K562 (cell line): ENCODE measurements around the gene DDHD1. TPM values are rescaled to one million over a fixed set of nuclear protein-coding genes. Genes with fewer than 3 reads are reported as not detected.

ENCODE experiments used
- ATAC-seq: fragments of 200-7000 bp; cut with Tn5 transposase; 3 replicates; pipeline ENCODE4 v1.9.1; 2020; ENCODE audit warnings: moderate library complexity
- BruUV-seq: library from RNA; stranded (reverse); fragments of 400-500 nt; replicated peaks from 2 replicates; lab custom pipeline; 2021; lab: Mats Ljungman, UMichigan
- CTCF ChIA-PET: fragments of 300-600 bp; formaldehyde crosslinking; extraction: SDS; loops from one replicate; lab custom pipeline; 2021; ENCODE audit warnings: low intra/inter-chr PET ratio; lab: Yijun Ruan, JAX
- POLR2A ChIA-PET: fragments of 300-600, 350-650 bp; sonication (Branson Sonifier 250); formaldehyde crosslinking; extraction: SDS; loops from one replicate; lab custom pipeline; 2021; ENCODE audit warnings: antibody characterized with exemption, inconsistent platforms; lab: Yijun Ruan, JAX
- DNase-seq, 4 experiments: peaks; one replicate each; pipeline versions ENCODE4 v3.0.0 to v3.0.0-alpha.2; 2011 to 2018; ENCODE audit warnings: low spot score in 3 of 4, mixed read lengths in 3 of 4; ENCODE audit errors: extremely low read depth in 1 of 4
- FAIRE-seq: peaks from 2 replicates; lab custom pipeline; 2011; peaks lifted over from hg19 to GRCh38; lab: Jason Lieb, UNC
- H2AFZ ChIP-seq: 2 replicates; pipeline ENCODE4 v1.6.0; 2011; ENCODE audit warnings: low read depth, low read length, control low read depth, inconsistent platforms
- H3K27ac ChIP-seq: fragments of 200-600 bp; 3 replicates; pipeline ENCODE4 v1.8.0; 2011; ENCODE audit warnings: low read depth, mild to moderate bottlenecking, control low read depth, inconsistent platforms, low read length, moderate library complexity, mixed read lengths; ENCODE audit errors: extremely low read depth
- H3K27me3 ChIP-seq, 2 experiments: fragments of 300-600 bp in 1 of 2; 2 replicates in 1 of 2; 3 replicates in 1 of 2; pipeline versions ENCODE4 v1.6.0 to v1.8.0; 2011; ENCODE audit warnings: inconsistent platforms in 2 of 2, low read length in 2 of 2, mild to moderate bottlenecking in 1 of 2, mixed read lengths in 1 of 2, moderate library complexity in 1 of 2; ENCODE audit not compliant: control insufficient read depth in 2 of 2, insufficient read depth in 2 of 2
- H3K36me3 ChIP-seq: fragments of 300-600 bp; 3 replicates; pipeline ENCODE4 v1.8.0; 2011; ENCODE audit warnings: mild to moderate bottlenecking, low read length, inconsistent platforms; ENCODE audit not compliant: control insufficient read depth, insufficient read depth
- H3K4me1 ChIP-seq, 2 experiments: fragments of 200-600 bp in 1 of 2; replicated peaks in 1 of 2; 2 replicates in 1 of 2; 3 replicates in 1 of 2; pipeline versions ENCODE4 v1.5.1 to v1.8.0; 2011; ENCODE audit warnings: inconsistent platforms in 2 of 2, low read length in 2 of 2, mild to moderate bottlenecking in 1 of 2, mixed read lengths in 1 of 2, moderate library complexity in 1 of 2; ENCODE audit not compliant: control insufficient read depth in 2 of 2, insufficient read depth in 2 of 2
- H3K4me2 ChIP-seq: 2 replicates; pipeline ENCODE4 v1.6.1; 2011; ENCODE audit warnings: low read length, control low read depth, inconsistent platforms, mixed read lengths; ENCODE audit not compliant: insufficient read depth
- H3K4me3 ChIP-seq: fragments of 200-600 bp; sonication (generic), shearing (Covaris generic); 2 replicates; pipeline ENCODE4 v1.5.1; 2016; ENCODE audit warnings: control low read depth, inconsistent platforms
- H3K79me2 ChIP-seq: fragments of 200-600 bp; 3 replicates; pipeline ENCODE4 v1.8.0; 2011; ENCODE audit warnings: low read length, inconsistent platforms; ENCODE audit not compliant: control insufficient read depth, insufficient read depth
- H3K9ac ChIP-seq, 2 experiments: 2 replicates each; pipeline versions ENCODE4 v1.6.0 to v1.6.1; 2011; ENCODE audit warnings: low read depth in 2 of 2, low read length in 2 of 2, control low read depth in 1 of 2, inconsistent platforms in 1 of 2, mild to moderate bottlenecking in 1 of 2, mixed read lengths in 1 of 2; ENCODE audit not compliant: insufficient read depth in 1 of 2
- H3K9me1 ChIP-seq: one replicate; pipeline ENCODE4 v1.6.0; 2011; ENCODE audit warnings: inconsistent platforms, mild to moderate bottlenecking, low read length, moderate library complexity; ENCODE audit not compliant: control insufficient read depth, insufficient read depth
- H3K9me3 ChIP-seq: replicated peaks from 2 replicates; pipeline ENCODE4 v1.5.1; 2011; ENCODE audit warnings: low read depth, low read length, inconsistent platforms; ENCODE audit not compliant: control insufficient read depth, insufficient read depth
- H4K20me1 ChIP-seq: replicated peaks from 2 replicates; pipeline ENCODE4 v1.6.1; 2011; ENCODE audit warnings: low read length, inconsistent platforms, mixed read lengths; ENCODE audit not compliant: control insufficient read depth, insufficient read depth
- ADNP ChIP-seq: fragments of 200-800 bp; sonication (Bioruptor generic); IDR thresholded peaks from 2 replicates; pipeline ENCODE4 v1.6.1; 2016; ENCODE audit warnings: missing genetic modification characterization, missing compliant biosample characterization
- DNMT1 ChIP-seq: fragments of 450-650 bp; IDR thresholded peaks from 2 replicates; pipeline ENCODE4 v1.6.1; 2016; ENCODE audit warnings: antibody characterized with exemption, mild to moderate bottlenecking
- FOXK1 ChIP-seq: sonication (generic); formaldehyde crosslinking; IDR thresholded peaks from 2 replicates; pipeline ENCODE4 v1.8.0; 2022; ENCODE audit warnings: missing genetic modification reagents, mild to moderate bottlenecking, borderline replicate concordance
- HINFP ChIP-seq: fragments of 450-650 bp; conservative IDR thresholded peaks from 2 replicates; pipeline ENCODE4 v1.6.1; 2016; ENCODE audit warnings: missing genetic modification characterization, low read depth, mild to moderate bottlenecking, control low read depth, missing compliant biosample characterization
- MCM2 ChIP-seq: fragments of 450-650 bp; IDR thresholded peaks from 2 replicates; pipeline ENCODE4 v1.6.1; 2017; ENCODE audit warnings: low read depth, mild to moderate bottlenecking
- PHF8 ChIP-seq: fragments of 200-600 bp; sonication (generic); IDR thresholded peaks from 2 replicates; pipeline ENCODE4 v1.6.1; 2012; ENCODE audit warnings: mixed run types, mild to moderate bottlenecking, inconsistent platforms, low read length, moderate library complexity, borderline replicate concordance
- PRDM10 ChIP-seq: fragments of 450-650 bp; IDR thresholded peaks from 2 replicates; pipeline ENCODE4 v1.6.1; 2018; ENCODE audit not compliant: partially characterized antibody
- PURB ChIP-seq: sonication (generic); formaldehyde crosslinking; IDR thresholded peaks from 2 replicates; pipeline ENCODE4 v1.9.0; 2021; ENCODE audit warnings: low read depth, mild to moderate bottlenecking, missing genetic modification reagents
- SMARCE1 ChIP-seq: fragments of 450-650 bp; IDR thresholded peaks from 2 replicates; pipeline ENCODE4 v1.7.1; 2016; ENCODE audit warnings: mild to moderate bottlenecking
- TARDBP ChIP-seq: fragments of 450-650 bp; IDR thresholded peaks from 2 replicates; pipeline ENCODE4 v1.6.1; 2016
- XRCC3 ChIP-seq: fragments of 450-650 bp; IDR thresholded peaks from 2 replicates; pipeline ENCODE4 v1.6.1; 2017; ENCODE audit warnings: mild to moderate bottlenecking, moderate library complexity
- ZBTB2 ChIP-seq: fragments of 450-650 bp; IDR thresholded peaks from 2 replicates; pipeline ENCODE4 v1.6.1; 2016; ENCODE audit warnings: antibody characterized with exemption
- ZNF212 ChIP-seq: fragments of 450-650 bp; formaldehyde crosslinking; IDR thresholded peaks from 2 replicates; pipeline ENCODE4 v1.4.0; 2020; ENCODE audit warnings: mild to moderate bottlenecking
- ZNF785 ChIP-seq: fragments of 250-450 bp; sonication (Bioruptor Pico); IDR thresholded peaks from 2 replicates; pipeline ENCODE4 v1.4.0; 2020; ENCODE audit warnings: mild to moderate bottlenecking
- WGBS: fragments of 100-300 bp; shearing (Covaris generic); methylation state at CpG from one replicate; pipeline ENCODE4 v1.1.6; 2016; ENCODE audit warnings: low coverage, mixed read lengths; ENCODE audit not compliant: insufficient coverage; ENCODE audit errors: missing lambda C conversion rate; 5-methylcytosine and 5-hydroxymethylcytosine counted together
- in situ Hi-C: fragments of 300-500 bp; cut with MboI; formaldehyde crosslinking; loops from 4 replicates; pipeline ENCODE4 v1.15.0; 2018; ENCODE audit warnings: inconsistent platforms, mixed read lengths
- intact Hi-C: fragments of 100-400 bp; cut with micrococcal nuclease; formaldehyde crosslinking; loops from 2 replicates; pipeline ENCODE4 v1.14.2; 2022
- polyA plus RNA-seq, 8 experiments: library from polyadenylated mRNA; depleted of rRNA in 4 of 8; stranded (reverse) in 5 of 8; unstranded in 3 of 8; fragments of >200 nt; fragmentation: Nextera tagmentation in 2 of 8; fragmentation: Illumina TruSeq in 1 of 8; extraction: Ambion mirVana in 2 of 8; extraction: Trizol in 1 of 8; gene quantifications; 2 replicates each; pipeline versions ENCODE4 v1.2.1 to v1.2.3, GENCODE V29; 2011 to 2014; ENCODE audit warnings: inconsistent platforms in 1 of 8, missing spikeins in 1 of 8
- total RNA-seq, 7 experiments: library from RNA; depleted of rRNA in 6 of 7; stranded (reverse); fragments of >200 nt in 6 of 7; fragmentation: Illumina TruSeq in 2 of 7; extraction: Trizol in 2 of 7; gene quantifications; 2 replicates each; pipeline versions ENCODE4 v1.2.1 to v1.2.3, GENCODE V29; 2011 to 2021; ENCODE audit warnings: low replicate concordance in 1 of 7
- TF ChIP-seq, protein P1 (sequence below): sonication (generic); formaldehyde crosslinking; IDR thresholded peaks from 2 replicates; pipeline ENCODE4 v1.8.0; 2022; ENCODE audit warnings: mild to moderate bottlenecking, missing genetic modification reagents
- TF ChIP-seq, protein P2 (sequence below): fragments of 250-450 bp; sonication (Bioruptor Pico); IDR thresholded peaks from 2 replicates; pipeline ENCODE4 v1.8.0; 2022; ENCODE audit warnings: inconsistent platforms

Gene DDHD1
- total and polyA plus RNA-seq, 9 of the 15 experiments (the other 6 are each of a cell fraction or from before 2014, with no cell fraction given), result 1.2 to 12.3 (median 5.0) TPM

DNA sequence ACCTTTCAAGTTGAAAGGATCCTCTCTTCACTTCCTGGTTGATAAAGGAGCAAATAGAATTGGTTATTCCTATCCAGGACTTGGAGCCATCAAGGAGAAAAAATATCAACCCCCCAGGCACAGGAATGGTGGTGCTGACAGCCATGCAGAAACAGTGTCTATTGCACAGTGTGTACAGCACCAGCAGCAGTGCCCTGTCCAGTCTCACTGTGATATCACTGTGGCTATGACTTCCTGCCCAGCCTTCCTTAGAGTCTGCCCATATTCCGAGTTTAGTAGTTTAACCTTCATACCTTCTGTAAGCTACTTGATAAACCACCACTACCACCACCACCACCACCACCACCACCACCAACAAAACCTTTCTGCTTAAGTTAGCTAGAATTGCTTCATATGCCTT, 157.1 kb downstream of the DDHD1 start:
- DNase-seq (no peak), FAIRE-seq (no peak), ATAC-seq (no peak)
- 0% methylated on average over 1 of the region's 1 CpG for WGBS
- H3K4me1 ChIP-seq, result no peaks in the 10 kb centered on the region
- in situ Hi-C loops (no loop called here), intact Hi-C loops (no loop called here)
- no peak overlapping the region for H3K4me2 ChIP-seq
- H3K79me2 ChIP-seq, result no peaks in the 10 kb centered on the region
- CTCF ChIA-PET, result no interaction called here
- H3K36me3 ChIP-seq, result no peaks in the 10 kb centered on the region
- no peak overlapping the region for H3K4me3 ChIP-seq
- no peaks in the 10 kb centered on the region for H4K20me1 ChIP-seq
- POLR2A ChIA-PET, result no interaction called here
- H3K27ac ChIP-seq, result no peak overlapping the region
- H3K9me1 ChIP-seq, result no peaks in the 10 kb centered on the region
- H2AFZ ChIP-seq, result no peak overlapping the region
- no TSS peak for BruUV-seq
- no peak overlapping the region for H3K9ac ChIP-seq
- 0 out of 5 replicates have a peak, but pooled peaks cover 0 to 6% of the 10 kb centered on the region in 2 experiments for H3K27me3 ChIP-seq
- H3K9me3 ChIP-seq, result no peaks in the 10 kb centered on the region
- TF ChIP-seq ZBTB2, result no peak
- TF ChIP-seq PRDM10, result no peak
- no peak for TF ChIP-seq ADNP
- TF ChIP-seq XRCC3, result no peak
- TF ChIP-seq SMARCE1, result no peak
- no peak for TF ChIP-seq HINFP (tag)
- no peak for TF ChIP-seq ZNF785 (CRISPR knock-in tag)
- no peak for TF ChIP-seq DNMT1
- TF ChIP-seq, protein P1, sequence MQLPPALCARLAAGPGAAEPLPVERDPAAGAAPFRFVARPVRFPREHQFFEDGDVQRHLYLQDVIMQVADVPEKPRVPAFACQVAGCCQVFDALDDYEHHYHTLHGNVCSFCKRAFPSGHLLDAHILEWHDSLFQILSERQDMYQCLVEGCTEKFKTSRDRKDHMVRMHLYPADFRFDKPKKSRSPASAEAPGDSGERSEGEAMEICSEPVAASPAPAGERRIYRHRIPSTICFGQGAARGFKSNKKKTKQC (CRISPR knock-in tag), result no peak
- TF ChIP-seq FOXK1 (CRISPR knock-in tag), result no peak
- TF ChIP-seq MCM2, result no peak
- no peak for TF ChIP-seq PURB (CRISPR knock-in tag)
- no peak for TF ChIP-seq PHF8
- TF ChIP-seq TARDBP, result no peak
- TF ChIP-seq, protein P2, sequence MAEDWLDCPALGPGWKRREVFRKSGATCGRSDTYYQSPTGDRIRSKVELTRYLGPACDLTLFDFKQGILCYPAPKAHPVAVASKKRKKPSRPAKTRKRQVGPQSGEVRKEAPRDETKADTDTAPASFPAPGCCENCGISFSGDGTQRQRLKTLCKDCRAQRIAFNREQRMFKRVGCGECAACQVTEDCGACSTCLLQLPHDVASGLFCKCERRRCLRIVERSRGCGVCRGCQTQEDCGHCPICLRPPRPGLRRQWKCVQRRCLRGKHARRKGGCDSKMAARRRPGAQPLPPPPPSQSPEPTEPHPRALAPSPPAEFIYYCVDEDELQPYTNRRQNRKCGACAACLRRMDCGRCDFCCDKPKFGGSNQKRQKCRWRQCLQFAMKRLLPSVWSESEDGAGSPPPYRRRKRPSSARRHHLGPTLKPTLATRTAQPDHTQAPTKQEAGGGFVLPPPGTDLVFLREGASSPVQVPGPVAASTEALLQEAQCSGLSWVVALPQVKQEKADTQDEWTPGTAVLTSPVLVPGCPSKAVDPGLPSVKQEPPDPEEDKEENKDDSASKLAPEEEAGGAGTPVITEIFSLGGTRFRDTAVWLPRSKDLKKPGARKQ (CRISPR knock-in tag), result no peak
- no peak for TF ChIP-seq ZNF212 (CRISPR knock-in tag)
